ENCODE results near the gene PPIB.
"Not testable (repeated sequence)": the region's sequence is repeated elsewhere in the genome, so short reads cannot be mapped to it uniquely, and the experiment has no call there.

PPIB gene

DNA sequence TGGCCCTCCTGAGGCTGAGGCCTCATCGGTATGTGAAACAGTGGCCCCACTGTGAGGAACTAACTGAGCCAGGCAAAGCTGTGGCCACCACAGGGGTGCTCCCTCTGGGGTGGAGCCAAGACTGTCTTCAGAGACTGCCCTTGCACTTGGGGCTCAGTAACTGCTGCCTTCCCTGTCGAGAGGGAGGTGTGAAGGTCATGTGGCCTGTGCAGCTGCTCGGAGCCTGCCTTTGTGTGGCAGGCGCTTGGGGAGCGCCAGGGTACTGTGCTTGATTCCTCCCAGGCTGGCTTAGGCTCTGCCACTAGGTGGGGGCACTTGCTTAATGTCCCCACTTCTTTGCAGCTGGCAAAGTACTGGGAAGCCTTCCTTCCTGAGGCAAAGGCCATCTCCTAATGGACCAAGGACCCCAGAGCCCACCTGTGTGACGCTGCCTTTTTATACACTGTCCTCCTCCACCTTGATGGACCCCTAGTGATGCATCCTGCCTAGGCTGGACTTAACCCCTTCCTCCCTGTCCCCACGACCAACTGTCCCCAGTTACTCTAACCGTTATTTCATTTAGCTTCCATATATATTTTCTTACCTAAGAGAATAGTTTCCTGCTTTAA, 25.5 kb downstream of the PPIB start:
- FAIRE-seq = no peak

DNA sequence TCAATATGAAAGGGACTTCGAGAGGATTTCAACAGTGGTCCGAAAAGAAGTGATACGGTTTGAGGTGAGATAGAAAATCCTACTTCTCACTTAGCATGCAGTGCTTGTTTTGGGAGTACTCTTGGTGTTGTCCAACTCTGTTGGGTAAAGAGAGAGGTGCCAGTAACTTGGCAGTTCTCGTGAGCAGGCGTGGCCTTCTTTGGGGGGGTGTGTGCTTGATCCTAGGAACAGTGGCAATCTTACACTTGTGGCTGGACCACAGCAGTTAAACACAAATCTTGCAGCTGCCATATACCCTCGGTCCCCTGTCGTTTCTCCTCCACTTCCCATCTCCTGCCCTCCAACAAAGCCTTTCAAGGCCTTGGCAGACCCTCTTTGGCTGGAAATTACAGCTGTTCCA, 26.5 kb downstream of the PPIB start:
- no peak for FAIRE-seq

- FAIRE-seq = no peak
Observed at GRCh38 chr15:64134345-64134829, 28.4 kb downstream of the PPIB start.

DNA sequence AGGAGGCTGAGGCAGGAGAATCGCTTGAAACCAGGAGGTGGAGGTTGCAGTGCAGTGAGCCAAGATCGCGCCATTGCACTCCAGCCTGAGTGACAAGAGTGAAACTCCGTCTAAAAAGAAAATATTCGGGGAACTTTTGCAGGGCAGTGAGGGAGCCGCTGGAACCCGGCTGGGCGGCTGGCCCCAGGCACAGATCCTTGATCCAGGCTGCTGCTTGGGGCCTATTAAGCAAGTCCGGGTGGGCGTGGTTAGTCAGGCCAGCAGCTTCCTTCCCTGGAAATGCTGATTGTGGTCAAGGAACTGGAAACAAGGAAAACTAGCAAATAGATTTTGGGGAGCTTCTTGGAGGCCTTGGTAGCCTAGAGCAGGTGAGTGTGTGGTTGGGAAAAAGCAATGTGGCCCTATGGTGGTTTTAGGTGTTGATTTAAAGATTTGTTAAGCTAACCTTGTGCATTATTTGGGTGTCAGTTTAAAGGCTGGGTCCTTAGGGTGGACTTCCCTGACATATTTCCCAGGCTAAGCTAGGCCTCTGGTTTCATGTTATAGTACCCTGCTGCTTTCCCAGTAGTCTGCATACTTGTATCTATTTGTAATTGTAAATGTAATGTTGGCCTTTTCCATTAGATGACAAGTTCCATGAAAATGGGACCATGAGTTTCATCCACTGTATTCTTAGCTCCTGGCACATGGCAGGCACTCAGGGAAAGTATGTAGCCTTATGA, 29.0 kb downstream of the PPIB start:
- FAIRE-seq = no peak

- no peak for FAIRE-seq
Observed at GRCh38 chr15:64132217-64132616, 30.6 kb downstream of the PPIB start.

DNA sequence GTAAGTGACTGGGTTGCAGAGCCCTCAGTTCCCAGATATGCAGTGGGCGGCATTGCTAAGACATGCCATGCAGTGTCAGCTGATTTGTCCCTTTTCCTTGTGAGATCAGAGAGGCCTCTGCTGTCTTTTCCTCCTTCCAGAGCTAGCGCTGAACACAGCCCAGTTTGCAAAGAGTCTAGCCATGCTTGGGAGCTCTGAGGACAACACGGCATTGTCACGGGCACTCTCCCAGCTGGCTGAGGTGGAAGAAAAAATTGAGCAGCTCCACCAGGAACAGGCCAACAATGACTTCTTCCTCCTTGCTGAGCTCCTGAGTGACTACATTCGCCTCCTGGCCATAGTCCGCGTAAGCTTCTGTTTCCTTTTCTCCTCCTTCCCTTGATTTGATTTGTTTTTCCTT, 31.3 kb downstream of the PPIB start:
- no peak for FAIRE-seq

GRCh38 chr15:64130159-64130558, 32.7 kb downstream of the PPIB start:
- FAIRE-seq = no peak

DNA sequence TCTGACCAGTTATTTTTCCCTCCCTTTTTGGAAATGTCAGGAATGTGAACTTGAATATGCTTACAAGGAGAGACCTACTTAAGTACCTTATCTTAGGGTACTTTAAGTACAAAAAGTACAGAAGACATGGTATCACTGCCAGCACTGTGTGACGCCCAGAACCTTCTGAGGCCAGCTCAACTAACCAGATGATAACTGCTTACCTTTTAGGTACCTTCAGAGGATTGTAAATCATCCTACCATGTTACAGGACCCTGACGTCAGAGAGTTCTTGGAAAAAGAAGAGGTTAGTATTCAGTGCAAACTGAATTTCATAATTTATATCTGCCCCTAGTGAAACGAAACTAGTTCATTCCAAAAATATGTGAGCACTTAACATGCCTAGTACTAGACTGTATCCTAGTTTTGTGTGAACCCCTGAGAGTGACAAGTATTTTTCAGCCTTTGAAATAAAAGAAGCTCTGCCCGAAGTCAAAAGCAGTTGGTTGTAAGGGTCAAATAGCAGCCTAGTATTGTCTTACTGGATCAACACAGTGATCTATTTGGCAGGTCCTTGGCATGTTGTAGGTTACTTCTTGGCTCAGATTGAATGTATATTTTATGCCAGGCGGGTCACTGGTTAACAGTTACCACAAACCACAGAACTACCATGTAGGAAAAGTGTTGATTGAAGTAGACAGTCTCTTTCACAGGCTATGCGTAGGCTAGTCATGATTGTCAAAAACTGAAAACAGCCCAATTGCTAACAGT, 35.1 kb downstream of the PPIB start:
- FAIRE-seq = no peak

DNA sequence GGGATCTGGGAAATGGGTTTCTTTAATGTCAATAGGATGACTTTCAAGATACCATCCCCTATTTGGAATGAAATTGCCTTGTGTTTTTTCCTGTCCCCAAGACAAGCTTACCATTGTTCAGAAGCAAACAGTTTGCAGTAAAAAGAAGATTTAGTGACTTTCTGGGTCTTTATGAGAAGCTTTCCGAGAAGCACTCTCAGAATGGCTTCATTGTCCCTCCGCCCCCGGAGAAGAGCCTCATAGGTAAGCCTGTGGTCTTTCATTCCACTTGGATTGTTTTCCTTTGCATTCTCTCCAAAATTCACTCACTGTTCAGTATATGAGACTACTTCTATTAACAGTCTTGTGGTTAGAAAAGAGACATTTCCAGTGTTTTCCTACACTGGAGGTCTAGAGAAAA, 36.8 kb downstream of the PPIB start:
- FAIRE-seq = no peak

GRCh38 chr15:64122936-64123351, 39.9 kb downstream of the PPIB start:
- FAIRE-seq = no peak

DNA sequence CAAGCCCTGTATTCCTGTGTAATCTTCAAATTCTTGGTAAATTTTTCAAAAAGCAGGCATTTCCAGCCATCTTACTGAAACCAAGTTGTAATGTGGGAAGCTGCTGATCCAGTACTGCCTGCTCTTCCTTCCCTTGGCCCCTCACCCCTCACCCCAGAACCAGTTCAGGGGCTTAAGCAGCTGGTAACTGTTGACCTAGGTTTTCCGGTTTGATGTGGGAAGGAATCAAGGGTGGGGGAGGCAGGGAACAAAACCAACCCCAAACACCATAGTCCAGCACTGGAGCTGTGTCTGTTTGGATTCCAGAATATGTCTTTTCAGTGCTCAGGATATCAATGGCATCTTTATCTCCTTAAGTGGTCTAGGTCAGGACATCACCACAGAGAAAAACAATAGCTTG, 40.4 kb downstream of the PPIB start:
- no peak for FAIRE-seq

GRCh38 chr15:64121614-64122013, 41.2 kb downstream of the PPIB start:
- FAIRE-seq = no peak

- not testable (repeated sequence) for FAIRE-seq
Observed at GRCh38 chr15:64120322-64120721, 42.5 kb downstream of the PPIB start.

DNA sequence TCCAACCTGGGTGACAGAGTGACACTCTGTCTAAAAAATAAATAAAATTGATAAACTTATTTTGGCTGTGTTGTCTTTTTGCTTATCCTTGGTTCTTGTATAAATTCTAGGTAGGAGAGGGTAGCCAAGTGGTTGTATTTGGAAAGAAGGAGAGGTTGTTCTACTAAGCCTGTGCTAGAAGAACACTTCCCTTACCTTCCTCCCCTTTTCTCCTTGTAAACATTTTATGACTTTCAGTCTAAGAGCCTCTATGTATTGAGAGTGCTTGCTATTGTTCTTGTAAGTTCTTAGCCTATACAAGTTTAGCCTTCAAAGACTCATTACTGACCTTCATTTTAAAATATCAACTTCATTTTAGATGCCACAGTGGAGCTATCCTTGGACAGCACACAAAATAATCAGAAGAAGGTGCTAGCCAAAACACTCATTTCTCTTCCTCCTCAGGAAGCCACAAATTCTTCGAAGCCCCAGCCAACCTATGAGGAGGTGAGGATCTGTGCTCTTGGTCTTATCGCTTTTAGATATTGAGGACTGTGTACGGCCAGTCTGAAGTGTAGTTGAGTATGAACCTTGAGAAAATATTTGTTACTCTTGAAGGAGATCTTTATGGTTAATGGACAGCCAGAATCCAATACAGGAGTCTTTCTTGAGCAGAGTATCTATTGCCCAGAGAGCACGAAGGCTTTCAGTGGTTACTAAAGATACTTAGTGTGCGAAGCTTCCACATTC, 44.9 kb downstream of the PPIB start:
- FAIRE-seq = no peak

DNA sequence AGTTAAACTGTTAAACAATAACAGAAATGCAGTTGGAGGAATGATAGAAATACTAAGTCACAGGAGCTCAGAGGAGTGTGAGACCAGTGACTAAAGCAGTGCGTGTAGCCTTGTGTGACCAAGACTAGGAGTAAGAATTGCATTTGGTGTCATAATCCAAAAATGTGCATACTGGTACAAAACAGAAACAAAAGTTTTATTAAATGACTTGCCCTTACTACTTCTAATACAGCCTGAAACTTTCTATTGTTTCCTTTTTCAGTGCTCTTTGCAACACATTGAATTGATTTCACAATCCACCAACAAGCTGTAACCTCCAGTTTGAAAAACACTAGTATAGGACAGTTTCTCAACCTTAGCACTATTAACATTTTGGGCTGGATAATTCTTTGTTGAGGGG, 49.9 kb downstream of the PPIB start:
- no peak for FAIRE-seq

- no peak for FAIRE-seq
Observed at GRCh38 chr15:64112073-64112772, 50.6 kb downstream of the PPIB start.

GRCh38 chr15:64111679-64112050, 51.2 kb downstream of the PPIB start:
- FAIRE-seq = no peak

- no peak for FAIRE-seq
Observed at GRCh38 chr15:64110950-64111678, 51.7 kb downstream of the PPIB start.

GRCh38 chr15:64110108-64110701, 52.6 kb downstream of the PPIB start:
- FAIRE-seq = not testable (repeated sequence)

DNA sequence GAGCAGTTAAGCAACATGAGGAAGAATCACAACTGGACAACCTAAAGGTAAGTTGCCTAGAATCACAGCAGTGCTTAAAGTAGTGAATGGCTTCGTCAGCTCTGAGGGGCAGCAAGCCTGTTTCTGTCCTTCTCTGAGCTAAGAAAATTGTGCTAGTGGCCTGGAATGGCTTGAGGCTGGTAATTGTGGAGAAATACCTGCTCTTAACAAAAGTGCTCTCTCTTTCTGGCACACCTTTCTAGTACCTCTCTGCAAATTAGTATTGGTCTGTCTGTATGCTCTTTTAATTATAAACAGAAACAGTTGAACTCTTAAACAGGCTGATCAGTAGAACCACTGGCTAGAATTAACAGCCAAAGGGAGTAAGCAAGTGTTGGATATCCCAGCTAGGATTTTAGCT, 55.5 kb downstream of the PPIB start:
- no peak for FAIRE-seq

Measured in islet of Langerhans (tissue), 1 donor.